ENCODE data around the gene UNC45B. TPM values are rescaled to one million over a fixed set of nuclear protein-coding genes. Genes with fewer than 3 reads are reported as not detected.
"Not testable (repeated sequence)": the region's sequence is repeated elsewhere in the genome, so short reads cannot be mapped to it uniquely, and the experiment has no call there.

UNC45B gene
- total RNA-seq, 2 experiments from 2014 or later, result 0.05 to 0.07 TPM

GRCh38 chr17:35146214-35146833 lies 1.3 kb upstream of the UNC45B start:
- ChIA-PET CTCF (no interaction called here), POLR2A (no interaction called here)
- H3K27ac Mint-ChIP-seq, result no peak overlapping the region
- intact Hi-C loops (cut with micrococcal nuclease), result loop anchor here (10.0 kb wide), 1 partner anchor 598 kb away; no protein-coding TSS in a partner anchor
- DNase-seq, result no peak
- no peaks in the 10 kb centered on the region for H3K27me3 Mint-ChIP-seq
- H3K4me3 Mint-ChIP-seq, result no peak overlapping the region
- H3K9me3 Mint-ChIP-seq, result no peaks in the 10 kb centered on the region
- peaks cover 8% of the 10 kb centered on the region for H3K4me1 Mint-ChIP-seq (ENCODE audit: low read depth)
- no peaks in the 10 kb centered on the region for H3K36me3 Mint-ChIP-seq

DNA sequence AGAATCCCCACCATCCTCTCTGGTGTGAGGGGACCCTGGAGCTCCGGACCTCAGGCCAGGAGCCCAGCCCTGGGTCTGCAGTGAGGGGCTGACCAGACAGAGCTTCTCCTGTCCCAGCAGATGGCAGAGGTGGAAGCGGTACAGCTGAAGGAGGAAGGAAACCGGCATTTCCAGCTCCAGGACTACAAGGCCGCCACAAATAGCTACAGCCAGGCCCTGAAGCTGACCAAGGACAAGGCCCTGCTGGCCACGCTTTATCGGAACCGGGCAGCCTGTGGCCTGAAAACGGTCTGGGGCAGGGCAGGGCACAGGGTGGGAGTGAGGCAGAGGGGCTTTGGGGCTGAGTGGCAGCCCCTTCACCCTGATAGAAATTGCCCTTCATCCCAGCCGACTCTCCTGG lies 527 bp downstream of the UNC45B start:
- Mint-ChIP-seq H3K4me1 (ENCODE audit: low read depth) (peaks cover 4% of the 10 kb centered on the region), H3K9me3 (no peaks in the 10 kb centered on the region), H3K4me3 (no peak overlapping the region), H3K27me3 (no peaks in the 10 kb centered on the region), H3K36me3 (no peaks in the 10 kb centered on the region), H3K27ac (no peak overlapping the region)
- ChIA-PET CTCF (no interaction called here), POLR2A (interaction anchor here (1.6 kb wide), 1 partner anchor 7 kb away, joined by 4 read pairs; no protein-coding TSS in a partner anchor)
- intact Hi-C loops (cut with micrococcal nuclease), result loop anchor here (10.0 kb wide), 1 partner anchor 597 kb away; no protein-coding TSS in a partner anchor
- DNase-seq, result no peak

GRCh38 chr17:35149941-35150340 lies 2.3 kb downstream of the UNC45B start:
- no peaks in the 10 kb centered on the region for H3K36me3 Mint-ChIP-seq
- no peaks in the 10 kb centered on the region for H3K4me1 Mint-ChIP-seq (ENCODE audit: low read depth)
- H3K9me3 Mint-ChIP-seq, result no peaks in the 10 kb centered on the region
- H3K27me3 Mint-ChIP-seq, result no peaks in the 10 kb centered on the region
- no peak for DNase-seq
- ChIA-PET POLR2A (no interaction called here), CTCF (no interaction called here)
- intact Hi-C loops (cut with micrococcal nuclease), result loop anchor here (10.0 kb wide), 1 partner anchor 595 kb away; no protein-coding TSS in a partner anchor
- no peak overlapping the region for H3K27ac Mint-ChIP-seq
- H3K4me3 Mint-ChIP-seq, result no peak overlapping the region

DNA sequence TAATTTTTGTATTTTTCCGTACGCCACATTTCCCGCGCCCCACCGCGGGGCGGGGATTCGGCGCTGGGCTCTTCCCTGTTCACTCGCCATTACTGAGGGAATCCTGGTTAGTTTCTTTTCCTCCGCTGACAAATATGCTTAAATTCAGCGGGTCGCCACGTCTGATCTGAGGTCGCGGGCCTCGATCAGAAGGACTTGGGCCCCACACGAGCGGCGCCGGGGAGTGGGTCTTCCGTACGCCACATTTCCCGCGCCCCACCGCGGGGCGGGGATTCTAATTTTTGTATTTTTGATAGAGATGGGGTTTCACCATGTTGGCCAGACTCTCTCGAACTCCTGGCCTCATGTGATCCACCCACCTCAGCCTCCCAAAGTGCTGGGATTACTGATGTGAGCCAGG lies 3.5 kb downstream of the UNC45B start:
- H3K4me1 Mint-ChIP-seq (ENCODE audit: low read depth); intact Hi-C loops (cut with micrococcal nuclease); POLR2A ChIA-PET; H3K9me3 Mint-ChIP-seq; H3K36me3 Mint-ChIP-seq; DNase-seq; H3K4me3 Mint-ChIP-seq; CTCF ChIA-PET; H3K27me3 Mint-ChIP-seq; H3K27ac Mint-ChIP-seq: not testable (repeated sequence)

- Mint-ChIP-seq H3K4me1 (ENCODE audit: low read depth) (no peaks in the 10 kb centered on the region), H3K4me3 (no peak overlapping the region), H3K27me3 (no peaks in the 10 kb centered on the region), H3K36me3 (no peaks in the 10 kb centered on the region), H3K9me3 (no peaks in the 10 kb centered on the region), H3K27ac (no peak overlapping the region)
- DNase-seq, result no peak
- intact Hi-C loops (cut with micrococcal nuclease), result no loop called here
- POLR2A ChIA-PET, result interaction anchor here (0.6 kb wide), 1 partner anchor 81 kb away, joined by 4 read pairs; no protein-coding TSS in a partner anchor
- CTCF ChIA-PET, result no interaction called here
These were observed 5.0 kb downstream of the UNC45B start for GRCh38 chr17:35152421-35153140.

DNA sequence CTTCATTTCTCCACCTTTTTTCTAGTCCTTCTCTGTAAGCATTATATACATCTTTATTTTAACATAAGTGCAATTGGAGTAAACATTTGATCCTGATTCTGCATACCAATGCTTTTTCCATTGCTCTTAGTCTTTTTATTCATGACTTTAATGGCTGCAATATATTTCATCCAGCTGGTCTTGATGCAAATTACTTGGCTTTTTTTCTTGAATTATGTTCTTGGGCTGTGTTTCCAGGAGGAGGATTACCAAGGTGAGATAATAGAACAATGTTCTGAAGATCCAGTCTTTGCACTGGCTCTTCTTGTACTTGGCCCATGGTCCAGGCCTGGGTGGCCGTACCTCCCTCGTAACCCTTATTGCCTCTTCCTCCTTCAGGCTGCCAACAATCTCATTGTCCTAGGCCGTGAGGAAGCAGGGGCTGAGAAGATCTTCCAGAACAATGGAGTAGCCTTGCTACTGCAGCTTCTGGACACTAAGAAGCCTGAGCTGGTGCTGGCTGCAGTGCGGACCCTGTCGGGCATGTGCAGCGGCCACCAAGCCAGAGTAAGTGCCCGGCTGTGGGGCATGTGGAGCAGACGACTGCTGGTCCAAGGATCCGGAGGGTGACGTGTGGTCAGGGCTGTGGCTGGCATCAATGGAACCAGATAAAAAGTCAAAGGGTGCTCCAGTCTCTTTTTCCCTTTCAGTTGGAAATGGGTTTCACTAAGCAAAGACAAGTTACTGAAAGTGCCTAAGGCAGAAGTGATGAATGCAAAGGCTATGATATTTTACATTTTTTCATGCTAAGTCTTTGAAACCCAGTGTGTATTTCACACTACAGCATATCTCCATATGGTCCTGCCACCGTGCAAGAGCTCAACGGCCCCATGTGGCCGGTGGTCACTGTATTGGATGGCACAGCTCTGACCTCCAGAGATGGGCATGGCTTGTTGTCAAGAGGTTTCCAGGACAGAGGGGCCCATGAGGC lies 6.9 kb downstream of the UNC45B start:
- H3K9me3 Mint-ChIP-seq, result no peaks in the 10 kb centered on the region
- H3K27ac Mint-ChIP-seq, result no peak overlapping the region
- peaks cover 4% of the 10 kb centered on the region for H3K4me1 Mint-ChIP-seq (ENCODE audit: low read depth)
- no peaks in the 10 kb centered on the region for H3K36me3 Mint-ChIP-seq
- CTCF ChIA-PET, result no interaction called here
- intact Hi-C loops (cut with micrococcal nuclease), result no loop called here
- POLR2A ChIA-PET, result no interaction called here
- no peak for DNase-seq
- no peaks in the 10 kb centered on the region for H3K27me3 Mint-ChIP-seq
- H3K4me3 Mint-ChIP-seq, result peak overlapping the region; percentile 2

GRCh38 chr17:35155246-35155645 lies 7.6 kb downstream of the UNC45B start:
- CTCF ChIA-PET, result no interaction called here
- Mint-ChIP-seq H3K27ac (no peak overlapping the region), H3K9me3 (no peaks in the 10 kb centered on the region), H3K4me3 (no peak overlapping the region), H3K36me3 (no peaks in the 10 kb centered on the region), H3K4me1 (ENCODE audit: low read depth) (peaks cover 11% of the 10 kb centered on the region), H3K27me3 (no peaks in the 10 kb centered on the region)
- POLR2A ChIA-PET, result no interaction called here
- intact Hi-C loops (cut with micrococcal nuclease), result no loop called here
- no peak for DNase-seq

DNA sequence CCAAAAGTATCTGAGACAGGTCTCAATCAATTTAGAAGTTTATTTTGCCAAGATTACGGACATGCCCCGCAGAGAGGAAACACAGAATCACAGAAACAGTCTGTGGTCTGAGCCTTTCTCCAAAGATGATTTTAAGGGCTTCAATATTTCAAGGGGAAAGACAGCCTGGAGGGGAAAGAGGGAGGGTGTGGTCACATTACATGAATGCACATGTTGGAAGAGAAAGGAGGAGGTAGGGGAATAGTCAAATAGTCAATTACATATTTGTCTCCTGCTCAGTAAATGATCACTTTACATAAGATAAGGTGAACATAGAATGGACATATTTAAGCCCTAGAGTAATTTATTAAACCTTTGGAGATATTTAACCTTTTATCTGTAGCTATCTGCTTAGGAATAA lies 12.3 kb downstream of the UNC45B start:
- no peak for DNase-seq
- Mint-ChIP-seq H3K4me1 (ENCODE audit: low read depth) (peaks cover 43% of the 10 kb centered on the region), H3K4me3 (no peak overlapping the region), H3K9me3 (no peaks in the 10 kb centered on the region), H3K27ac (no peak overlapping the region), H3K36me3 (no peaks in the 10 kb centered on the region), H3K27me3 (no peaks in the 10 kb centered on the region)
- POLR2A ChIA-PET, result interaction anchor here (0.6 to 0.8 kb wide), 2 partner anchors 159 to 377 kb away, joined by 3 read pairs; no protein-coding TSS in a partner anchor
- intact Hi-C loops (cut with micrococcal nuclease), result loop anchor here (1.0 to 5.0 kb wide), 3 partner anchors 54 to 377 kb away; partner anchors contain the start of genes SLFN12L and SLFN5
- CTCF ChIA-PET, result no interaction called here

- intact Hi-C loops (cut with micrococcal nuclease), result loop anchor here (1.0 to 5.0 kb wide), 3 partner anchors 54 to 377 kb away; partner anchors contain the start of genes SLFN12L and SLFN5
- no peaks in the 10 kb centered on the region for H3K9me3 Mint-ChIP-seq
- H3K4me3 Mint-ChIP-seq, result peak overlapping the region; percentile 28
- H3K27ac Mint-ChIP-seq, result peak overlapping the region; percentile 46
- H3K36me3 Mint-ChIP-seq, result no peaks in the 10 kb centered on the region
- H3K27me3 Mint-ChIP-seq, result no peaks in the 10 kb centered on the region
- DNase-seq, result peak; percentile 59
- H3K4me1 Mint-ChIP-seq (ENCODE audit: low read depth), result peaks cover 50% of the 10 kb centered on the region
- POLR2A ChIA-PET, result interaction anchor here (0.6 to 0.8 kb wide), 3 partner anchors 78 to 376 kb away, joined by 3 read pairs; no protein-coding TSS in a partner anchor
- CTCF ChIA-PET, result interaction anchor here (0.9 to 1.1 kb wide), 2 partner anchors 9 to 10 kb away, joined by 3 read pairs; no protein-coding TSS in a partner anchor
These were observed 13.0 kb downstream of the UNC45B start for GRCh38 chr17:35160354-35161201.

- CTCF ChIA-PET, result interaction anchor here (0.9 to 1.1 kb wide), 2 partner anchors 8 to 10 kb away, joined by 3 read pairs; no protein-coding TSS in a partner anchor
- Mint-ChIP-seq H3K27ac (peak overlapping the region; percentile 46), H3K9me3 (no peaks in the 10 kb centered on the region), H3K27me3 (no peaks in the 10 kb centered on the region), H3K36me3 (no peaks in the 10 kb centered on the region), H3K4me3 (peak overlapping the region; percentile 28), H3K4me1 (ENCODE audit: low read depth) (peaks cover 52% of the 10 kb centered on the region)
- POLR2A ChIA-PET, result interaction anchor here (0.9 kb wide), 1 partner anchor 212 kb away, joined by 3 read pairs; the partner anchor contains the start of gene SLFN11
- DNase-seq, result peak; percentile 26
- intact Hi-C loops (cut with micrococcal nuclease), result loop anchor here (2.0 to 5.0 kb wide), 2 partner anchors 81 to 376 kb away; partner anchors contain the start of genes SLFN12L and SLFN5
These were observed 13.7 kb downstream of the UNC45B start for GRCh38 chr17:35161281-35161761.

DNA sequence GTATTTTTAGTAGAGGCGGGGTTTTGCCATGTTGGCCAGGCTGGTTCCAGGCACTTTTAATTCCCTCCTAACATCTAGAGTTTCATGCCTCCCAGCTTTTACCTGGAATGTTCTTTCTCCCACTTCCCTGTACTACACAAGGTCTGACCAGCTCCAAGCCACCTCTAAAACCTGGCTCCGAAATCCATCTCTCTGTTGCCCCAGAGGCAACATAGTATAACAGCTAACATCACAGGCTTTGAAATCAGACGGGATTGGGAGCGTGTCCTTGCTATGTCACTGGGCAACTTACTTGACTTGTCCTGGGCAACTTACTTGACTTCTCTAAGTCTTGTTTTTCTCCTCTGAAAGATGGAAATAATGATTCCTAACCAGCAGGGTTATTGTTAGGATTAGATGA lies 15.1 kb downstream of the UNC45B start:
- Mint-ChIP-seq H3K4me3 (no peak overlapping the region), H3K36me3 (no peaks in the 10 kb centered on the region), H3K4me1 (ENCODE audit: low read depth) (peaks cover 55% of the 10 kb centered on the region), H3K9me3 (no peaks in the 10 kb centered on the region), H3K27me3 (no peaks in the 10 kb centered on the region), H3K27ac (no peak overlapping the region)
- CTCF ChIA-PET, result no interaction called here
- no peak for DNase-seq
- intact Hi-C loops (cut with micrococcal nuclease), result loop anchor here (5.0 kb wide), 1 partner anchor 375 kb away; the partner anchor contains the start of gene SLFN12L
- POLR2A ChIA-PET, result no interaction called here

Data from activated CD4-positive, alpha-beta memory T cell treated with anti-CD3 and anti-CD28 coated beads for 36 hours (primary cell).